HL-60/S4 (cell line): Measurements from ENCODE around the gene OSBPL7.

Experiments
- in situ Hi-C: fragments of 300-500 bp; cut with MboI; formaldehyde crosslinking; loops from 2 replicates; pipeline ENCODE4 v1.14.3; 2022; ENCODE audit warnings: low sequenced_read_pairs

OSBPL7 gene

DNA sequence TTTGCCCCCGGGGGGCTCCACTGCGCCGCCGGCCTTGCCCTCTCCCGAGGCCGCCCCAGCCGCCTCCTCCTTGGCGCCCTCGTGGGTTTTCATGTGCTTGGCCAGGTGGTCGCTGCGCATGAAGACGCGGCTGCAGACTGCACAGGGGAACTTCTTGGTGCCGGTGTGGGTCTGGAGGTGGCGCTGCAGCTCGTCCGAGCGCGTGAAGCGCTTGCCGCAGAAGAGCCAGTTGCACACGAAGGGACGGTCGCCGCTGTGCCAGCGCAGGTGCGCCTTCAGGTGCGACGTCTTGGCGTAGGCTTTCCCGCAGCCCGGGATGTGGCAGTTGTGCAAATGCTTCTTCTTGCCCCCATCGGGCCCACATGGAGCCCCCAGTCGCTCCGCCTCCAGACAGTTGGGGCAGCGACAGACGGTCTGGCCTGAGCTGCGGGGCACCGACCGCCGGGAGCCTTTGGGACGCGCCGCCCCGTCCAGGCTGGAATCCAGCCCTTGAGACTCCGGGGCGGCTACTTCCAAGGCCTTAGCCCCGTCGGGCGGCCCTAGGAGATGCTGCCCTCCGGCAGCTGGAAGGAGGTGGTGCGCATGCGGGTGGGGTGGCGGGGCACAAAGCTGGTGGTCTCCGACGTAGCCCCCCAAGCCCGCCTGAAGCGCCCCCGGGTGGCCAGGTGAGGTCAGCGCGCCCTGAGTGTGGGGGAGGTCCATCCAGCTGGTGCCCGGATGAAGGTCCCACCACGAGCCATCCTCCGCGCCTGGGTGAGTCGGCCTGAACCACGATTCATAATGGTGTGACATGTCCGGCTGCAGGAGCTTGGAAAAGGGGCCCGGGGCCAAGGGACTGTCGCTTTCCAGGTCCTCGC is 26.0 kb upstream of the OSBPL7 start:
- in situ Hi-C loops, result no loop called here

DNA sequence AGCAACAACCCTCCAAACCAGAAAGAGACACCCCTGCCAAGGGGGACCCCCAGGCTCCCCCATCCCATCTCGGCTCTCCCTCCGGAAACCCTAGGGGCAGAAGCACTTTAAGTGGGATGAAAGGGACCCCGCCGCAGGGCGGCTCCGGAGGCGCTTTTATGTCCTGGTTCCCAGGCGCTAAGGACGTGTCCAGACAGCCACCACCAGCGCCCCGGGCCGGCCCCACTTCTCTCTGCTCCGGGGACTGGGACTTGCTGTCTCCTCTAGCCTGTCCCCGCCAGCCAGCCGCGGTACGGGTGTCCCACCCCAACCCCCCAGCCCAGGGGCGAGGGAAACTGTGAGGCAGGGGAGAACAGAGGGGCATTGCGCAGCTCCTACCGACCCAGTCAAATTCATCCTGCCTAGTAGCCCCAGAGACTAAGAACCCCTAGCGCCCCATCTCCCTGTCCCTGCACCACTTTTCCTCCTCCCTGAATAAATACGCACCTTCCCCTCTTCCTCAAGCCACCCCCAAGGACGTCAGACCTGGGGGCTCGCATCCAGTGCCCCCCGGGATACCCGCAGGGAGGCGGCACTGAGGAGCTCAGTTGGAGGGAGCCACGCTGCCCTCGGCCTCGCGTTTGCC is 25.2 kb upstream of the OSBPL7 start:
- in situ Hi-C loops, result no loop called here

DNA sequence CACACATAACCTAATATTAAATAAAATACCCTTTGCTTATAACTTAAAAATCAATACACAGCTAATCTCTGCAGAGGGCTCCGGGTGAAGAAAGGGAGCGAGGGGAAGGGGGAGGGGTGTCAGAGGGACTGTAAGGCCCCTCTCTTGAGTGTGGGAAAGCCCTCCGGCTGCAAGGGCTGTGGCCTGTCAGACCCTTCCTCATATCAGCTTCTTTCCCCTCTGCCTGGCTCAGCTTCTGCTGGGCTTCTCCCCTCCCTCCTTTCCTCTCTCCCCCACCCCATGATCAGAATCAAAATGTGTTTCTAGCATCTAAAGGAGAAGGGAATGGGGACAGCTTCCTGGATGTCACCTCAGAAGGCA is 24.1 kb upstream of the OSBPL7 start:
- in situ Hi-C loops, result no loop called here

DNA sequence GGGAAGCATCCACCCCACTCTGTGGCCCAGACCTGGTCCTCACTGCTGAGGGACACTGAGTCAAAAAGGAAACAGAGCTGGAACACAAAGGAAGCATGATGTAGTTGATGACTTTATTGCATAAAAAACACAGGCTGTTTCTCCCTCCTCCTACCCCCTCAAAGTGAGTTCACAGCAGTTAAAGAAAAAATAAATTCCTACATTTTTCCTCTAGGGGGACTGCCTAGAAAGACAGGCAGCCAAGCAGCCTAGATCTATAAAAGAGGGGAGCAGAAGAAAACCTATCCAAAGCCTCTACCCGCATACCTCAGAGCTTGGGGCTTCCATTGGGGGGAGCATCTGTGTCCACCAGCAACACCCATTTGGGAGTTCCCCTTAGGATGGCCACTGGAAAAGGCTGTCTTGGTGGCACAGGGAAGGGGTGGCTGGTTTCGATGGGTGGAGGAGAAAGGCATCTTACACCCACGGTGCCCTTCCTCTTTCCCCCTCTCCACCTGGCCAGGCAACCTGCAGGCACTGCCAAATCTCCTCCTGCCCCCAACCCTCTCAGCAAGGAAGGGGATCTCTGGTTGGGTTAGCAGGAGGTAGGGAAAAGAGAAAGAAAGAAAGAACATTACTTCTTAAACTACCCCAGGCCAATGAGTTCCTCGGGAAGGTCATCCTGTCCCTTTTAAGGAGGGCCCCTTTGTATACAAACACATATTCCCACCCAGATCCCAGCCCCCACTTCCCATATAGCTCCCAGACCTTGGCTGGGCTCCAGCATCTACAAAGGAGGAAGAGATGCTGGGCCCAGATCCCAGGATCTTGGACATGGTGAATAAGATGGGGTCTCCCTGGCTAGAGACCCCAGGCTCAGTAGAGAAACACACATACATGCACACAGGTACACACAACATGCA is 23.5 kb upstream of the OSBPL7 start:
- in situ Hi-C loops, result loop anchor here (5.0 kb wide), 1 partner anchor 47 kb away; no protein-coding TSS in a partner anchor

DNA sequence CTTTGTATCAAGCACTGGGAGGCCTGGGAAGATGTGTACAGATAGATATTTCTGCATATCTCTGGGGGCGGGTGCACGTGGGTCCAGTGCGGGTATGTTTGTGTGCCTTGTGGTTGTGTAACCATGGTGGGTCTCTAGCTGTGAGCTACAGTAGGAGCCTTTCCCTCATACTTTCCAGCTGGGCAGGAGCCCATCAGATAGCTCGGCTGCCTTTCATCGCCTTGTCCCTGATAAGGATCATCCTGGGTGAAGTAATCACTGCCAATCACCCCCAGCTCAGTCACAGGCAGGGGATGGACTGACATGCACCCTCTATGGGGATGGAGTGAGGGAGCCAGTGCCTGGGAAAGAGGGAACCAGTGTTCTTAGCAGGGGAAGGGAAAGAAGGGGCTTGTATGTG is 22.6 kb upstream of the OSBPL7 start:
- in situ Hi-C loops, result loop anchor here (5.0 kb wide), 1 partner anchor 48 kb away; no protein-coding TSS in a partner anchor

DNA sequence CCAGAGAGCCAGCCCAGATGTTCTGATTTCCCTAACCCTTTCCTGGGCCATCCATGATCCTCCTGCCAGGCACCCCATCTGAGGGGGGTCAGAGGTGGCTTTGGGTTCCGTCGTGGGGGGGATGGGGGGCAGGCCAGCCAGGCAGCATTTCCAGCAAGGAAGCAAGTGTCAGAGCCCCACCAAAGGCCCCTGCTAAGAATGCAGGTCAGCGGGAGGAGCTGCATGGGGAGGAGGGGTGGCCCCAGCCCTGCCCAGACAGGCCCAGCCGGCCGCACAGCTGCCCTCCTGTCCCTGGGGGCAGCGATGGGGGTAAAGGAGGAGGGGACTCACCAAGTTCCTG is 21.8 kb upstream of the OSBPL7 start:
- in situ Hi-C loops, result loop anchor here (5.0 kb wide), 1 partner anchor 49 kb away; no protein-coding TSS in a partner anchor

DNA sequence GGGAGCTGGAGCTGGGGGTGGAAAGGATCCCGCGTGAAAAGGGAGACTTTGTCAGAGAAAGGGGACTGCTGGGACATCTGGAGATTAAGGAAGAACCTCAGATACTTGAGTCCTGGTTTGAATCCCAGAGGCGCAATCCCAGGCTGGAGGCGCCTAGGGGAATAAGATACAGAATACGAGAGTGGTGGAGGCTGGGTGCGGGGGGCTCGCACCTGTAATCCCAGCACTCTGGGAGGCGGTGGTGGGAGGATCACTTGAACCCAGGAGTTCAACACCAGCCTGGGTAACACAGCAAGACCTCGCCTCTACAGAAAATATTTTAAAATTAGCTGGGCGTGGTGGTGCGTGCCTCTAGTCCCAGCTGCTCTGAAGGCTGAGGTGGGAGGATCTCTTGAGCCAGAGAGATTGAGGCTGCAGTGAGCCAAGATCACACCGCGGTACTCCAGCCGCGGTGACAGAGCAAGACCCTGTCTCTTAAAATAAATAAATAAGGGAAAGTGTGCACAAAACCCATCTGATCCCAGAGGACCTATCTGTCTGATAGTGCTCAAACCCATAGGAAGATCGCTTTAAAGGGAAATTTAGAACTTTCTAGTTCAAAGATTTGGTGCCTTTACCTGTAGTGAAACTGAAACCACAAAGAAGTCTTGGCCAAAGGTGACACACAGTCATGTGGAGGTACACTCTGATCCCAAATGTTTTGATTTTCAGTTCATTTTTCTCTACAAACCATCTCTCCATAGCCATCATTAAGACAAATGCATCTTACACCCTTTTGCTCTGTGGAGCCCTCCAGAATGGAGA is 20.1 kb upstream of the OSBPL7 start:
- in situ Hi-C loops, result loop anchor here (5.0 kb wide), 1 partner anchor 51 kb away; no protein-coding TSS in a partner anchor

DNA sequence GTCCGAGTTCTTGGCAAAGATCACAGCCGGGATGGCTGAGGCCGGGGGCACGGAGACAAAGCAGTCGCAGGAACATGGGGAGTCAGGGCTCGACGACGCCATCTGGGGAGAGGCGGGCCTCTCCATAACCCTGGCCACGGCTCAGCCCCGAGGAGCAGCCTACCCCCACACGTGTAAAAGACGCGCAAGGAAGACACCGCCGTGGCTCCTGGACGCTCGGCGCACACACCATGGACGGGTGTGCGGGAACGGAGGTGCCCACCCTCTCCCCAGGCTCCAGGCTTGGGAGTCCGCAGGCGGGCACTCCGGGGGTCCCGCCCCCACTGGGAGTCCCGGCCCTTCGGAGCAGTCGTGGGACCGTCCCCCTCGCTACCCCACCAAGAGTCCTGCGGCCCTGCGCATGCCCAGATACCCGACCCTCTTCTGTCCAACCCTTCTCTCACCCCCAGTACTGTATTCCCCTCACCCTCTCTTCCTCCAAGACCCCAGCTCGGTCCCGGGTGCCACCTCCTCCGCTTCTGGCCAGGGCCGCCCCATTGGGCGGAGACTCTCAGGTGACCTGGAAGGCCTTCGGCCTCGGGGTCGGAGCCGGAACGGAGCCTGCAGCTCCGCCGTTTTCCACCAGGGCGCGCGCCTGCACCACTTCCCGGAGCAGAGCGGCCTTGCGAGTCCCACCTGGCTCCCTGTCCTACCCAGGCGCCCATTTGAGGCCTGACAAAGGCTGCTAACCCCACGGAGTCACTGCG is 19.3 kb upstream of the OSBPL7 start, which contains the start of gene SCRN2:
Gene SCRN2, minus strand, starts transcription at position 532 of the 746 bp plus-strand sequence. Its CDS starts 430 bp downstream, at position 102.
- in situ Hi-C loops, result loop anchor here (5.0 kb wide), 1 partner anchor 51 kb away; no protein-coding TSS in a partner anchor

DNA sequence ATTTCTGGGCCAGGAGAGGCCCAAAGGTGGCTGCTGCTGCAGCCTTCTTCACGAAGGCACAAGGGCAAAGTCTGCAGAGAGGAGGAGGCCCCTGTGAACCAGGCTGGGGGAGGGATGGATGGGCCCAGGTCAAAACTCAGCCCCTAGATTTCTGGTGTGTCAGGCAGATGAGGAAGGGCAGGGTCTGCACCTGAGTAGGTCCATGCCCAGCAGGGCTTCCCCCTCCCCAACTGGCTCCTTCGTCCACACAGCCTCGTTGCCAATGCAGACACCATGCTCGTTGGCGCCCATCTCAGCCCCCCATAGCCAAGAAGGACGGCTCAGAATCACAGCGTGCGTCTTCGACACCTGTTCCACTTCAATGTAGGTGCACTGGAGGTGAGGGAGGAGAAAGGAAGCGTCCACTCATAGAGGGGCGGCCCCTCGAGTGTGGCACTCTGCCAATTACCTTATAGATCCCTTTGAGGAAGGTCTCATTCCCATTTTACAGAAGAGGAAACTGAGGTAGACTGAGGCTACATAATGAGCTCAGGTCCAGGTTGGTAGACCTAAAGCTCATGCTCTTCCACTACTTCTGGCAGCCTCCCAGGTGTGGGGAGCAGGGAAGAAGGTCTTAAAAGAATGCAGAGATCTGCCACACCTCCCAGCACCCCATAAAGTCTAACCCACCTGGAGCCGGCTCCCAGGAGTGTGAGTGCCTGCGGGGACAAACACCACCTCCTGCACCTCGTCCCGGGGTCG is 18.6 kb upstream of the OSBPL7 start:
- in situ Hi-C loops, result loop anchor here (5.0 kb wide), 1 partner anchor 52 kb away; no protein-coding TSS in a partner anchor

DNA sequence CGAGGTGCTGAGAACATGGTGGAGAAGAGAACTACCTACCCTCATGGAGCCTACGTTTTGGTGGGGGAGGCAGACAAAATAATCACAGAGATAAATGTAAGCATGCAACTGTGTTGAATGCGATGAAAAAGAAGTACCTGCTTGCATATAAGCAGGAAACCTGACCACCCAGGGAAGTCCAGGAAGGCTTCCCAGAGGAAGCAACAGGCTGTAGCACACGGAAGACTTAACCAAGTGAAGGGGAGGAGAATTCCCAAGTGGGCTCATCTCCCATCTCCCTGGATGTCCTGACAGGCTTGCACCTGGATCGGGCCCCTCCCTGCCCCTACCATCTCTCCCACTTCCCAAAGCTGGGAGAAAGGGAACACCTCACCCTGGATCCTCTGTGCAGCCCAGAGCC is 17.5 kb upstream of the OSBPL7 start:
- in situ Hi-C loops, result loop anchor here (10.0 kb wide), 1 partner anchor 176 kb away; no protein-coding TSS in a partner anchor

DNA sequence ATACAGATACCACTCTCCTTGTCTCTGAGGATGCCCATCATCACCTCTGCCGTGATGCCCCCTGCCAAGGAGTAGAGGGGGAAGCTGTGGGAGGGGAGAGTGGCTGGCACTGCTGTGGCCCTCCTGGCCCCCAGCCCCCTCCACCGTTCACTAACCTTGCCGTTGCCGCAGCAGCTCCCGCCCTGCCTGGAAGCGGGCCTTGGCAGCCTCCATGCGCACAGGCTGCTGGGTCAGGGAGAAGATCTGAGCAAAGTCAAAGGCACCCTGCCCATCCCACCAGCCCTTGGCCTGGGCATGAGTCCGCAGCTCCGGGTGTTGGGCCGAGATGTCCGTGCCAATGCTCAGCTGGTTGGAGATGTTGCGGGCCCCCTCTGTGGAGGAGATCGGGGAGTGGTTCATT is 17.0 kb upstream of the OSBPL7 start:
- in situ Hi-C loops, result loop anchor here (10.0 kb wide), 1 partner anchor 176 kb away; no protein-coding TSS in a partner anchor

DNA sequence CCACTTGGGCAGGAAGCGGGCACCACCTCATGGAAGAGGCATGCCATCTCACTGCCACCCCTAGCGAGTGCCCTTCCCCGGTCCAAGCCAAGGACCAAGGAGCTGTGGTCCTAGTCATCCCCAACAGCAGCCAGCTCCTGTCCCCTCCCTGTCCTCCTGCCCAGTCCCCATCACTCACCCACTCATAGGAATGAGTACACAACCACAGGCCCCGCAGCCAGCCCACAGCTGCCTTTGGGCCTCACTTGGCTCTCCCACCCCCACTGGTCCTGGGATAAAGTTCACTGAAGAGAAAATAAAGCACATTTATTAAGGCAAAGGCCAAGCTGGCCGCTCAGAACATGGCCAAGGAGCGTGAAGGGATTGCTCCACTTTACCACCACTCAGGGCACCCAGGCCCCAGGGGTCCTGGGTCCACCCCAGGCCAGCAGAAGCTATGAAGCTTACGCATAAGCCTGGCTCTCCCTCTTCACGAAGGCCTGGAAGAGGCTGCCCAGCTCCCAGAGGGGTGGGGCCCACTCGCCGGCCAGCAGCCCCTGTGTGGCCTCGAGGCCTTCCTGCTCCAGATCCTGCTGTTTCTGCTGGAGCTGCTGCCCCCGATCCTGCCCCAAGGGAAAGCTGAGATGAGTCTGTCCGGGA is 15.9 kb upstream of the OSBPL7 start:
- in situ Hi-C loops, result loop anchor here (10.0 kb wide), 1 partner anchor 177 kb away; no protein-coding TSS in a partner anchor

DNA sequence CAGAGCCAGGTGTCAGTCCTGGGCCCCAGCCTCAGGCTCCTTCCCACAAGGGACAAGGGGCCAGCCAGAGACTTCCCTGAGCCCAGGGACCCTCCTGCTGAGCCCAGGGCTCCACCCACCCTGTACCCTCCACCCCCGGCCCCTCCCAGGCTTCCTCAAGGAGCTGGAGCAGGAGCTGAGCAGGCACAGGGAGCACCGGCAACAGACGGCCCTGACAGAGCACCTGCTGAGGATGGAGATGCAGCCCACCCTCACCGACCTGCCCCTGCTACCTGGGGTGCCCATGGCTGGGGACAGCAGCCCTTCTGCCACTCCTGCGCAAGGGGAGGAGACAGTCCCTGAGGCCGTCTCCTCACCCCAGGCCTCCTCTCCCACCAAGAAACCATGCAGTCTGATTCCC is 15.0 kb upstream of the OSBPL7 start:
- in situ Hi-C loops, result loop anchor here (10.0 kb wide), 1 partner anchor 178 kb away; no protein-coding TSS in a partner anchor

DNA sequence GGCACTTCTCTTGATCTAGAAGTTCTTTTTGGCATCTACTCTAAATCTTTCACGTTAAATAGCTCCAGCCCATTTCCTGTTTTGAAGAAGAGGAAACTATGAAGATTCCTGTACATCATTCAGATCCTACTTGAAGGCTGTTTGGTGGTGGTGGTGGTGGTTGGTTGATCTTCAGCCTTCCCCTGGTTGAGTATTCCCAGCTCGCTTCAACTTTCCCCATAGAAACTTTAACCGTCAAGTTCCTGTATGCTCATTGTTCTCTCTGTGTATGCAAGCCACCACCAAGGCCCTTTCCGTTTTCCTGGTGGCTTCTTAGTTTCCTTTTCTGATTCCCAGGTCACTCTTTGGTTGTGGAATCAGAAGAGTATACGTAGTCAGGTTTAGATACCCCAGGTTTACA is 13.2 kb upstream of the OSBPL7 start:
- in situ Hi-C loops, result loop anchor here (10.0 kb wide), 1 partner anchor 180 kb away; no protein-coding TSS in a partner anchor

DNA sequence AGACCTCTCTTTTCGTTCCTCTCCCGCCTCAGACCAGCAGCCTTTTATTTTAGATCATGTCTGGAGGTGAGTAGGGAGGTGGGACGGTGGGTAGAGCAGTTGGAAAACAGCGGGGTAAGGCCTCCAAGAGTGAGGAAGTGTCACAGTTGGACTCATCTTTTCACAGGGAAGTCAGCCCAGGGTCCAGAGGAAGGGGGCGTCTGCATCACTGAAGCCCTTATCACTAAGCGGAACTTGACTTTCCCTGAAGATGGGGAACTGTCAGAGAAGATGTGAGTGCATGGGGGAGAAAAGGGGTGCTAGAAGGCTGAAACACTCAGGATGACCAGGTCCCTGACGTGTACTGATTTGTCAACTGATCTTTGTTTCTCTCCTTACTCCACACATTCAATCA is 10.3 kb upstream of the OSBPL7 start:
- in situ Hi-C loops, result loop anchor here (10.0 kb wide), 1 partner anchor 183 kb away; no protein-coding TSS in a partner anchor

DNA sequence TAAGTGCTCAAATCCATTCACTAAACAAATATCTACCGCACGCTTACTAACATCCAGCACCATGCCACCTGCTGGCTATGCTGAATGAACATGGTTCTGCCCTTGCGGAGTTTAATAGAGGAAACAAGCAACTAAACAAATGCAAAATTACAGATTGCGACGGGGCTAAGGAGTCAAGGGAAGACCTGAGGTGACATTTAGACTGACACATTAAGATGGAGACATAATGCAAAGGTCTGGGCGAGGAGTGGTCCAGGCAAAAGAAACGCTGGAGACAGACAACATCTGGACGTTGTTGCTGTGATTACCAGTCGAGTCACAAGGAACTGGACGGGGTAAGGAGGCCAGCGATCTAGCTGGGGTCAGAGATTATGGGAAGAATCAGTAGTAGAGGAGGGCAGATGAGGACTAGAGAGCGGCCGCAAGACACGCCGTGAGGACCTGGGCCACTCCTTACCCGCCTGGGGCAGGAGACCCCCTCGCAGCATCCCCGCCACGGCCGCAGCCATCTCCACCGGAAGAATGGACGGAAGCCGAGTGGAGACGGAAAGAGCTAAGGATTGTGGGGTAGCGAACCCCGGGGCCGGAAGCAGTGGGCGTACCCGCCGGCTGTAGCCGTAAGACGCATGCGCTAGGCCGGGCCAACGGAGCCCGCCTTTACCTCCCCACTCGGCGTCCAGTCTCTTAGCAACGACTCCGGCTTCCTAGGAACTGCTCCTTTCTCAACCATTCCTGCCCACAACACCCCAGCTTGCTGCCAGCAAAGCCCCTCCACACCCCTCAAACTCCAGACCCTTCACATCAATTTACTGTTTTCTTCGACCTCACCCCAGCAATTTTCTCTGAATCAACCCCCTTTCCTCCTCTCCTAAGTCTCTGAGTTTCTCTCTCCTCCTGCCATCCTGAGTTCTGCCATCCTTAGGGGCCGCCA is 9.7 kb upstream of the OSBPL7 start, which contains the start of the genes LRRC46 and MRPL10:
Gene LRRC46, plus strand, starts transcription at position 668 of the 931 bp plus-strand sequence. CDS start 320 bp downstream, outside the sequence.
Gene MRPL10, minus strand, starts transcription at position 539 of the 931 bp plus-strand sequence. Its CDS starts 30 bp downstream, at position 509.
- in situ Hi-C loops, result loop anchor here (10.0 kb wide), 1 partner anchor 184 kb away; no protein-coding TSS in a partner anchor
